Endothelial cell of umbilical vein (primary cell): ENCODE results near the gene LONRF2. TPM values are rescaled to one million over a fixed set of nuclear protein-coding genes. Genes with fewer than 3 reads are reported as not detected.

ENCODE experiments used
- BruUV-seq: library from RNA; stranded (reverse); fragments of 400-500 nt; replicated peaks from 2 replicates; lab custom pipeline; 2021; lab: Mats Ljungman, UMichigan
- CTCF ChIA-PET: fragments of 300-600, 350-600 bp; sonication (Branson Sonifier 250); formaldehyde crosslinking; loops from one replicate; lab custom pipeline; 2021; ENCODE audit warnings: antibody characterized with exemption, inconsistent platforms; lab: Charles Lee
- POLR2A ChIA-PET: fragments of 300-600, 350-600 bp; sonication (Branson Sonifier 250); formaldehyde crosslinking; loops from one replicate; lab custom pipeline; 2021; ENCODE audit warnings: antibody characterized with exemption, inconsistent platforms; lab: Charles Lee
- DNase-seq: peaks from one replicate; pipeline ENCODE4 v3.0.0-alpha.2; 2011; ENCODE audit warnings: low read depth, low spot score
- FAIRE-seq: peaks from 2 replicates; lab custom pipeline; 2011; peaks lifted over from hg19 to GRCh38; lab: Jason Lieb, UNC
- H2AFZ ChIP-seq: 2 replicates; pipeline ENCODE4 v1.6.0; 2012; ENCODE audit warnings: low read depth, low read length, control low read depth, inconsistent platforms
- H3K27ac ChIP-seq: 2 replicates; pipeline ENCODE4 v1.5.1; 2011; ENCODE audit warnings: low read depth, mild to moderate bottlenecking, control low read depth, low read length, moderate library complexity; ENCODE audit not compliant: insufficient read depth
- H3K27me3 ChIP-seq, 2 experiments: 2 replicates each; pipeline versions ENCODE4 v1.6.0 to v1.6.1; 2011; ENCODE audit warnings: low read length in 2 of 2, mixed read lengths in 1 of 2; ENCODE audit not compliant: control insufficient read depth in 2 of 2, insufficient read depth in 2 of 2
- H3K36me3 ChIP-seq, 2 experiments: 2 replicates in 1 of 2; 3 replicates in 1 of 2; pipeline ENCODE4 v1.5.1; 2011; ENCODE audit warnings: low read length in 2 of 2, mild to moderate bottlenecking in 1 of 2, moderate library complexity in 1 of 2; ENCODE audit not compliant: control insufficient read depth in 2 of 2, insufficient read depth in 2 of 2; ENCODE audit errors: extremely low read depth in 1 of 2
- H3K4me1 ChIP-seq: 3 replicates; pipeline ENCODE4 v1.5.1; 2011; ENCODE audit warnings: mild to moderate bottlenecking, low read length; ENCODE audit not compliant: control insufficient read depth, insufficient read depth; ENCODE audit errors: extremely low read depth
- H3K4me2 ChIP-seq: 2 replicates; pipeline ENCODE4 v1.6.1; 2011; ENCODE audit warnings: low read length, control low read depth, mixed read lengths; ENCODE audit not compliant: insufficient read depth
- H3K4me3 ChIP-seq, 3 experiments: fragments of 200-600 bp in 1 of 3; sonication (generic), shearing (Covaris generic) in 1 of 3; replicated peaks in 1 of 3; 2 replicates each; pipeline ENCODE4 v1.5.1; 2011 to 2016; ENCODE audit warnings: control low read depth in 3 of 3, low read length in 3 of 3, mild to moderate bottlenecking in 2 of 3, inconsistent platforms in 1 of 3, low read depth in 1 of 3, moderate library complexity in 1 of 3; ENCODE audit not compliant: insufficient read depth in 1 of 3
- H3K79me2 ChIP-seq: 2 replicates; pipeline ENCODE4 v1.6.0; 2012; ENCODE audit warnings: low read length, inconsistent platforms; ENCODE audit not compliant: control insufficient read depth, insufficient read depth
- H3K9ac ChIP-seq: replicated peaks from 2 replicates; pipeline ENCODE3; 2011; ENCODE audit warnings: low read length, control low read depth; ENCODE audit not compliant: insufficient read depth; ENCODE audit errors: extremely low read depth
- H3K9me1 ChIP-seq: replicated peaks from 3 replicates; pipeline ENCODE4 v1.6.0; 2011; ENCODE audit warnings: mild to moderate bottlenecking, low read length; ENCODE audit not compliant: control insufficient read depth, insufficient read depth; ENCODE audit errors: extremely low read depth
- H3K9me3 ChIP-seq: replicated peaks from 2 replicates; pipeline ENCODE4 v1.5.1; 2012; ENCODE audit warnings: low read length, inconsistent platforms; ENCODE audit not compliant: control insufficient read depth, insufficient read depth
- H4K20me1 ChIP-seq: replicated peaks from 2 replicates; pipeline ENCODE3; 2011; ENCODE audit warnings: mild to moderate bottlenecking, low read length; ENCODE audit not compliant: control insufficient read depth, insufficient read depth; ENCODE audit errors: extremely low read depth
- EZH2 ChIP-seq: IDR thresholded peaks from 2 replicates; pipeline ENCODE4 v1.6.1; 2012; ENCODE audit warnings: borderline replicate concordance, low read depth, mild to moderate bottlenecking, moderate library complexity, low read length, inconsistent platforms; ENCODE audit not compliant: severe bottlenecking
- FOS ChIP-seq: IDR thresholded peaks from 2 replicates; pipeline ENCODE4 v1.6.1; 2011; ENCODE audit warnings: mild to moderate bottlenecking, low read length, moderate library complexity, borderline replicate concordance; ENCODE audit not compliant: insufficient read depth
- GATA2 ChIP-seq: IDR thresholded peaks from 2 replicates; pipeline ENCODE4 v1.7.0; 2011; ENCODE audit warnings: low read depth, mild to moderate bottlenecking, moderate library complexity, mixed read lengths, low read length; ENCODE audit not compliant: insufficient read length, insufficient read depth
- JUN ChIP-seq: IDR thresholded peaks from 2 replicates; pipeline ENCODE4 v1.6.1; 2011; ENCODE audit warnings: borderline replicate concordance, low read depth; ENCODE audit not compliant: insufficient read length, insufficient read depth
- MYC ChIP-seq: IDR thresholded peaks from one replicate; pipeline ENCODE4 v1.6.1; 2011; ENCODE audit warnings: mild to moderate bottlenecking, low read depth, low read length
- POLR2A ChIP-seq: IDR thresholded peaks from 2 replicates; pipeline ENCODE4 v1.6.1; 2012; ENCODE audit warnings: low read depth, mild to moderate bottlenecking, control low read depth, low read length
- POLR2AphosphoS5 ChIP-seq: IDR thresholded peaks from 2 replicates; pipeline ENCODE4 v1.6.1; 2012; ENCODE audit warnings: low read depth, mild to moderate bottlenecking, control low read depth, low read length, moderate library complexity; ENCODE audit not compliant: insufficient read depth
- dilution Hi-C: fragments of 300-500 bp; cut with MboI; formaldehyde crosslinking; loops from one replicate; pipeline ENCODE4 v1.15.0; 2019; ENCODE audit warnings: low sequenced_read_pairs; ENCODE audit not compliant: extremely low pct_ligation_motif_present
- intact Hi-C: fragments of 100-400 bp; cut with micrococcal nuclease; formaldehyde crosslinking; loops from one replicate; pipeline ENCODE4 v1.10.0; 2022
- polyA plus RNA-seq, 4 experiments: library from polyadenylated mRNA; depleted of rRNA in 3 of 4; stranded (reverse) in 3 of 4; unstranded in 1 of 4; fragments of >200 nt; gene quantifications; 2 replicates each; pipeline versions ENCODE4 v1.2.1 to v1.2.3, GENCODE V29; 2011 to 2012; ENCODE audit warnings: missing spikeins in 1 of 4
- total RNA-seq: library from RNA; stranded (reverse); gene quantifications from 2 replicates; pipeline ENCODE4 v1.2.3, GENCODE V29; 2021
- TF ChIP-seq, protein P1 (sequence below), 2 donors: IDR thresholded peaks; 1 replicate in 1 of 2; 2 replicates in 1 of 2; pipeline ENCODE4 v1.5.1; 2011; ENCODE audit warnings: low read length in 2 of 2, mild to moderate bottlenecking in 2 of 2, moderate library complexity in 2 of 2, control low read depth in 1 of 2, inconsistent platforms in 1 of 2, low read depth in 1 of 2; ENCODE audit not compliant: insufficient read depth in 1 of 2; ENCODE audit errors: extremely low read depth in 1 of 2
- TF ChIP-seq, protein P2 (sequence below): IDR thresholded peaks from 2 replicates; pipeline ENCODE4 v1.6.1; 2011; ENCODE audit not compliant: insufficient read depth, insufficient read length

Gene LONRF2
- total and polyA plus RNA-seq, 2 donors (not counting 3 experiments of a cell fraction or from before 2014, with no cell fraction given): 0.03 TPM; not detected in 1

DNA sequence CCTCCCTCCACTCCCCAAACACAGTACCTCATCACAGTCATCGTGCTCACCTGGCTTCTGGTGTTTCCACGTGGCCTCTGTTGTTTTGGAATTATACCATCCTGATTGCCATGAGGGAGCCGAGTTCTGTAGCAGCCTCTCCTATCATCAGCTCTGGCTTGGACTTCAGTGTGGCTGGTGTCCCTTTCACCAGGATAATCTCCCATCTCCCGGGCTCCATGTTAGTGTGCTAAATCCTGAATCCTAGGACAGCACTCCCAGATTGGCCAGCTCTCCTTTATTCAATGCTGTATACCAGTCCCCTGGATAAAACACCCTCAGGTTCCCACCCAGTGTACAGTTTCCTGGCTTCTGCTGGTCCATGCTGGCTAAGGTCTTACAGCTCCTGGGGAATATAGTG is 53.3 kb downstream of the LONRF2 start:
- no peak for DNase-seq
- intact Hi-C loops: no loop called here
- Histone ChIP-seq H3K4me1 (no peaks in the 10 kb centered on the region), H3K4me3 (no peak overlapping the region), H3K27ac (no peak overlapping the region), H3K27me3 (peaks cover 0 to 2% of the 10 kb centered on the region in 2 experiments), H3K9me3 (no peaks in the 10 kb centered on the region), H3K9ac (no peak overlapping the region), H2AFZ (no peak overlapping the region), H3K9me1 (no peaks in the 10 kb centered on the region), H3K4me2 (no peak overlapping the region), H3K36me3 (no peaks in the 10 kb centered on the region), H4K20me1 (no peaks in the 10 kb centered on the region), H3K79me2 (no peaks in the 10 kb centered on the region)
- no TSS peak for BruUV-seq
- CTCF ChIA-PET: interaction anchor here (1.6 kb wide), 2 partner anchors 112 to 710 kb away, joined by 5 to 9 read pairs; no protein-coding TSS in a partner anchor
- POLR2A ChIA-PET: no interaction called here
- TF ChIP-seq, protein P1, sequence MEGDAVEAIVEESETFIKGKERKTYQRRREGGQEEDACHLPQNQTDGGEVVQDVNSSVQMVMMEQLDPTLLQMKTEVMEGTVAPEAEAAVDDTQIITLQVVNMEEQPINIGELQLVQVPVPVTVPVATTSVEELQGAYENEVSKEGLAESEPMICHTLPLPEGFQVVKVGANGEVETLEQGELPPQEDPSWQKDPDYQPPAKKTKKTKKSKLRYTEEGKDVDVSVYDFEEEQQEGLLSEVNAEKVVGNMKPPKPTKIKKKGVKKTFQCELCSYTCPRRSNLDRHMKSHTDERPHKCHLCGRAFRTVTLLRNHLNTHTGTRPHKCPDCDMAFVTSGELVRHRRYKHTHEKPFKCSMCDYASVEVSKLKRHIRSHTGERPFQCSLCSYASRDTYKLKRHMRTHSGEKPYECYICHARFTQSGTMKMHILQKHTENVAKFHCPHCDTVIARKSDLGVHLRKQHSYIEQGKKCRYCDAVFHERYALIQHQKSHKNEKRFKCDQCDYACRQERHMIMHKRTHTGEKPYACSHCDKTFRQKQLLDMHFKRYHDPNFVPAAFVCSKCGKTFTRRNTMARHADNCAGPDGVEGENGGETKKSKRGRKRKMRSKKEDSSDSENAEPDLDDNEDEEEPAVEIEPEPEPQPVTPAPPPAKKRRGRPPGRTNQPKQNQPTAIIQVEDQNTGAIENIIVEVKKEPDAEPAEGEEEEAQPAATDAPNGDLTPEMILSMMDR (IDR thresholded peaks at IDR 0.05; ENCODE audit: extremely low read depth in 1 of 2, insufficient read depth in 1 of 2, low read depth in 1 of 2, low read length in 2 of 2): no peak
- TF ChIP-seq MYC: no peak
- no peak for TF ChIP-seq POLR2A
- no peak for TF ChIP-seq FOS
- TF ChIP-seq EZH2: no peak
- TF ChIP-seq GATA2: no peak
- no peak for TF ChIP-seq JUN
- no peak for TF ChIP-seq POLR2AphosphoS5
- TF ChIP-seq, protein P2, sequence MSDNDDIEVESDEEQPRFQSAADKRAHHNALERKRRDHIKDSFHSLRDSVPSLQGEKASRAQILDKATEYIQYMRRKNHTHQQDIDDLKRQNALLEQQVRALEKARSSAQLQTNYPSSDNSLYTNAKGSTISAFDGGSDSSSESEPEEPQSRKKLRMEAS: no peak
- FAIRE-seq: no peak
- dilution Hi-C loops: no loop called here
